GM19193 (cell line): ENCODE results near the gene AFF3.

Experiments
- POLR2A ChIP-seq: IDR thresholded peaks from 4 replicates; pipeline ENCODE4 v1.6.1; 2011; ENCODE audit not compliant: insufficient read depth, insufficient read length; ENCODE audit errors: extremely low read depth

AFF3 gene

GRCh38 chr2:100130595-100131391 is 11.6 kb downstream of the AFF3 start:
- TF ChIP-seq POLR2A, result no peak

DNA sequence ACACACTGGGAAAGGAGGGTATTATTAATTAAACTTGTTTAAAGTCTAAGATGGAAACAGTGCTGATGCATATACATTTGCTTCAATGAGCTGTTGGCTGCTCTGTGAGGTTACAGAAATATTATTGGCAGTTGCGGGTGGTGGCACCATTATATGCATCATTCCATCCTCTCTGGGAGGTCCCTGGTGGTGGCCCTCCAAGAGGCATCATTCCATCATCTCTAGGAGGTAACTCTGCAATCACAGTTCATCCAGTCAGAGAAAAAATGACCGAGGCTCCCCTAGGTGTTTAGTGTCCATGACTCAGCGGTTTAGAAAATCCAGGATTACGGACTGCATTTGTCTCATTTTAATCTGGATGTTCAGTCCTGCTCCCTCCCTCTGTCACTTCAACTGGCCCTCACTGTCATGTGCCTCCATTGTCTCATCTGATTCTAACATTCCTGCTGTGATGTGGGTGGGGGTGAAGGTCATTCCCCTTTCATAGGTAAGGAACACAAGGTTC is 15.4 kb downstream of the AFF3 start:
- no peak for TF ChIP-seq POLR2A

DNA sequence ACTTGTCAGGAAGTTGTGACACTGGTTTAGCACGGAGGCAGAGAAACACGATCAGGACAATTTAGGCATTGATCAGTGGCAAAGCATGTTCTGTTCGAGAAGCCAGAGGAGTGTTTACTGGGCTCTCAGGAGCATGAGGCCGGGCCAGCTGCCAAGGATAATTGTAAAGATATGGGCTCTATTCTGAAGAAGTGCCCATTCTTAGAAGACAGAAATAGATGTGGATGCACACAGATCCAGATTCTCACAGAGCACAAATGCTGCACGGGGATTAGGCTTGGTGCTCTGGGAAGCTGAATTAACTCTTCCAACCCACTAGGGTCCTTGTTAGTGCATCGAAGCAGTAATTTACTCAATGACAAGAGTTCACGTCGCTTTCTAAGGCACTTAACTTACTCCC is 16.2 kb downstream of the AFF3 start:
- TF ChIP-seq POLR2A, result no peak

GRCh38 chr2:100125626-100126025 is 16.8 kb downstream of the AFF3 start:
- no peak for TF ChIP-seq POLR2A

DNA sequence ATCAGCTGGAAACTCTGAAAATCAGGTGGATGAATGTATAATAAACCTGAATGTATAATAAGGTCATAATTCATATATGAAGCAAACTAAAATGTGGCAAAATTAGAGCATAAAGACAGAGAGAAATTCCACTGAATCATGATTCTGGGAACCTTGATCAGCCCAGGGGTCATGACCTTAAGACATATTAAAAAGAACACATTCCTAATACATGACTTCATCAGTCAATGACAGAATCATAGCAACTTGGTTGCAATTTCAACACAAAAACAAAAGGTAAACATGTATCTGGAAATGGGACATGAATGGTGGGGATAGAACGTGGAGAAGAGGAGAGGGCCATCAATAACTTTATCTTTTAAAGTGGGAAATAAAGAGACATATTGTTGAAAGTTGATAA is 17.6 kb downstream of the AFF3 start:
- no peak for TF ChIP-seq POLR2A

GRCh38 chr2:100121124-100121718 is 21.2 kb downstream of the AFF3 start:
- no peak for TF ChIP-seq POLR2A

GRCh38 chr2:100119235-100119634 is 23.2 kb downstream of the AFF3 start:
- TF ChIP-seq POLR2A, result no peak

DNA sequence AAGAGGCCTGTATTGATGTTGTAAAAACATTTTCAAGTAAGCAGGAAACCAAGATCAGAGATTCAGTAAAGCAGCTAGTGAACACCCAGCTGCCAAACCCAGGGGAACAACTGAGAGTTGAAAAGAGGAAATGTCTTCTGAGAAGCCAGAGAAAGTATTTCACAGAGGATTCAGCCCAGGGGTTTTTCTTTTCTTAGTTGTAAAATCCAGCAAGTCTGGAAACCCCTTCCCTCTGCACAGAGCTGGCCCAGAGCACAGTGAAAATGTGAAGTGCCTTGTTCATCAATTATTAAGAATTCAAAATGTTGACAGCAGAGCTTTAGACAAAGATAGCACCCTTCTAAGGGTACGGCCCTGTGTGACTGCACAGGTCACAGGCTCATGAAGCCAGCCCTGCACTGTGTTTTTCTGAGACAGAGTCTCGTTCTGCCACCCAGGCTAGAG is 28.4 kb downstream of the AFF3 start:
- TF ChIP-seq POLR2A, result no peak

DNA sequence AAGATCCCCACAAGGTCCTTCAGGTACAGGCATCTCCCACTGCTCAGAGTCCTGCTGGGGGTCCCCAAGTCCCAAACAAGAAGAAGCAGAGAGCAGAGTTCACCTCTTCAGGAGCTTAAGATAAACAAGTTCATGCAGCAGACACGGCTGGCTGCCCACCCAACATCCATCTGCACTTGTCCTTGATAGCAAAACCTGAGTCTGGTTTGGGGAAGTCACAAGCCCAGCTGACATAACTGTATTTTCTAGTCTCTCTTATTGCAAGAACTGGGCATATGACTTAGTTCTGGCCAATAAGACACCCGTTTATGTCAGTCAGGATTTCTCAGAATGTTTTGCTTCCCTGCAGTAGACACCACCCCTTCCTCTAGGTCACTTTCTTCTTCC is 31.8 kb downstream of the AFF3 start:
- TF ChIP-seq POLR2A, result no peak

- TF ChIP-seq POLR2A, result no peak
These were observed 32.3 kb downstream of the AFF3 start for GRCh38 chr2:100109986-100110613.

- no peak for TF ChIP-seq POLR2A
These were observed 34.3 kb downstream of the AFF3 start for GRCh38 chr2:100107906-100108647.

DNA sequence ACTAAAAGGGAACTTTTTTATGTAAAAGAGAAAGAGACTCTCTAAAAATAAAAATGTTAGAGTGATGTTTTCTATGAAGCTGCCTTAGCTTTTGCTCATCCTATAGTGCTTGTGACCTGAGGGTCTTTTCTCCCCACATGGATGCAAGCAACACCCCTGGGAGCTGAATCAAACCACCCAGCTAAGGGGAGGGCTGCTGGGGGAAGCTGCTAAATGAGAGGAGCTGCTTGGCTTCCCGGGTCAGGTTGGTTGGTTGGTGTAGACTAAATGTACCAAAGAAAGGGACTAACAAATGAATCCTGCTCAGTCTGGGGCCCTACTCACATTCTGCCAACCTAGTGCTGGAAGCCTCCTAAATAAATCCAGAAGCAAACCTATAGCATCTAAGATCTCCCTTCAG is 35.0 kb downstream of the AFF3 start:
- TF ChIP-seq POLR2A, result no peak

DNA sequence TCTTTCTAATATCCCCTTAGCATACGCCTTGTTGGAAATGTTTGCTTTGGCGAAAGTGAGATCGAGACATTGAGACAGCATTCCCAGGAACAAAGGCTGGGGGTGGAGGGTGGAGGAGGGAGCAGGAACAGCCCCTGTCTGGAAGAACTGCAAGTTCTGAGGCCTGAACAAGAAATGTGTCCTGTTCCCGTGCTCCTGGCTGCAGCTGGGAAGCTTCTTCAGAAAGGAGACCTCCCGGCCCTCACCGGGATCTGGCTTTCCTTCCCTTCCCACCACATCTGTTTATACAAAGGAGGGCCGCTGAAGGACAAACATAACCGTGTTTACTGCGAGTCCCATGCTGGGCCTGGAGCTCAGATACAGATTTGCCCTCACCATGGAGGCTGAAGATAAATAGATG is 35.9 kb downstream of the AFF3 start:
- TF ChIP-seq POLR2A, result no peak

DNA sequence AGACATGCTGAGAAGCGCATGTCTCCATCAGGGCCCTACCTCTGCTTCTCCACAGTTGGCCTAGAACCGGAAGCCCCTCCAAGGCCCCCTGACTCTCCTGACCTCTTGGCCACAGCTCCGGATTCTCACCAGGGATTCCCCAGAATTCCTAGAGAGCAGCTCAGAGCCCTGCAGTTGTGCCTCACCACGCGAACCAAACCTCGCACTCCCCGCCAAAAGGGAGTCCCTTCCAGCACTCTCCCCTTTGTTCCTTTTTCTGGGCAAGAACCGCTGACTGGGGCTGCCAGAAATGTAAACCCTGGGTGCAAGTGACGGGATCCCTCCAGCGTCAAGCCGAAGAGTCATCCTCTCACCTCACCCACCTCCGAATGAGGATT is 36.7 kb downstream of the AFF3 start:
- no peak for TF ChIP-seq POLR2A
